Adrenal gland (tissue), 12 donors: ENCODE data around the gene UMPS. TPM values are rescaled to one million over a fixed set of nuclear protein-coding genes. Genes with fewer than 3 reads are reported as not detected.

Experiments used
- DNase-seq, 7 donors: peaks; one replicate each; pipeline ENCODE4 v3.0.0-alpha.2; 2019 to 2020
- H3K27ac ChIP-seq, 5 donors: fragments of 200-600 bp; sonication (generic) in 4 of 5; 1 replicate in 3 of 5; 2 replicates in 2 of 5; pipeline versions ENCODE4 v1.5.1 to v1.8.0; 2016 to 2020; ENCODE audit warnings: mild to moderate bottlenecking in 1 of 5
- H3K27me3 ChIP-seq: fragments of 200-600 bp; 2 replicates; pipeline ENCODE4 v1.8.0; 2021
- H3K36me3 ChIP-seq, 2 donors: fragments of 200-600 bp; replicated peaks in 1 of 2; 1 replicate in 1 of 2; 2 replicates in 1 of 2; pipeline versions ENCODE4 v1.5.1 to v1.8.0; 2018 to 2022
- H3K4me1 ChIP-seq, 2 donors: fragments of 200-600 bp; replicated peaks in 1 of 2; 1 replicate in 1 of 2; 2 replicates in 1 of 2; pipeline versions ENCODE4 v1.5.1 to v1.8.0; 2018 to 2021
- H3K4me3 ChIP-seq, 4 donors: fragments of 200-600 bp; sonication (generic) in 3 of 4; one replicate each; pipeline ENCODE4 v1.5.1; 2016 to 2018
- H3K9me3 ChIP-seq, 3 donors: fragments of 200-600 bp; sonication (generic) in 1 of 3; replicated peaks in 1 of 3; 1 replicate in 2 of 3; 2 replicates in 1 of 3; pipeline versions ENCODE4 v1.5.1 to v1.8.0; 2016 to 2021
- POLR2A ChIP-seq, 2 donors: fragments of 450-650 bp; IDR thresholded peaks; one replicate each; pipeline ENCODE4 v1.6.1; 2017; ENCODE audit warnings: antibody characterized with exemption in 2 of 2, mild to moderate bottlenecking in 2 of 2, moderate library complexity in 1 of 2
- WGBS, 4 donors: extraction: QIAGEN DNeasy Blood & Tissue Kit in 2 of 4; methylation state at CpG; one replicate each; pipeline versions ENCODE4 v1.1.5 to v1.1.7; 2013 to 2017; 5-methylcytosine and 5-hydroxymethylcytosine counted together
- intact Hi-C, 2 donors: fragments of 100-400 bp; cut with DNase I; formaldehyde crosslinking; loops; one replicate each; pipeline versions ENCODE4 v1.14.1 to v1.15.0; 2022 to 2023
- polyA plus RNA-seq, 3 donors: library from polyadenylated mRNA; stranded (reverse); fragments of 200-250 nt in 2 of 3; fragments of 350-450 nt in 1 of 3; fragmentation: Illumina TruSeq in 1 of 3; extraction: RNeasy Lipid Tissue Mini Kit (QIAGEN cat#74804) in 1 of 3; gene quantifications; one replicate each; pipeline ENCODE4 v1.2.3, GENCODE V29; 2013 to 2014
- total RNA-seq, 9 donors: library from RNA; depleted of rRNA in 4 of 9; stranded (reverse); fragments of >200 nt in 4 of 9; fragments of 120-200 nt in 1 of 9; fragmentation: NEBNext Ultra II Directional in 1 of 9; extraction: Animal tissue kit (Norgen Biotek cat#: 25700) in 1 of 9; gene quantifications; one replicate each; pipeline versions ENCODE4 v1.1.0 to v1.2.4, GENCODE V29; 2013 to 2023
- TF ChIP-seq, protein P1 (sequence below), 6 experiments: fragments of 450-650 bp in 4 of 6; fragments of 200-600 bp in 2 of 6; sonication (generic) in 1 of 6; IDR thresholded peaks; 1 replicate in 5 of 6; 2 replicates in 1 of 6; pipeline versions ENCODE4 v1.5.1 to v1.8.0; 2016 to 2021; ENCODE audit warnings: antibody characterized with exemption in 6 of 6, mild to moderate bottlenecking in 2 of 6, moderate library complexity in 1 of 6
- donor health status: healthy with polysubstance abuse.
- donor health status: Bipolar disorder and iron deficiency.
- donor health status: DM: yes; HTN: yes; CAD: no.
- donor health status: DM: no; HTN: no; CAD: no.
- donor health status: DM: no; HTN: no; CAD: no.
- donor health status: DM: yes; HTN: yes; CAD: no.

The UMPS gene
- total and polyA plus RNA-seq, 12 donors: 8.8 to 45.9 (median 26.8) TPM

DNA sequence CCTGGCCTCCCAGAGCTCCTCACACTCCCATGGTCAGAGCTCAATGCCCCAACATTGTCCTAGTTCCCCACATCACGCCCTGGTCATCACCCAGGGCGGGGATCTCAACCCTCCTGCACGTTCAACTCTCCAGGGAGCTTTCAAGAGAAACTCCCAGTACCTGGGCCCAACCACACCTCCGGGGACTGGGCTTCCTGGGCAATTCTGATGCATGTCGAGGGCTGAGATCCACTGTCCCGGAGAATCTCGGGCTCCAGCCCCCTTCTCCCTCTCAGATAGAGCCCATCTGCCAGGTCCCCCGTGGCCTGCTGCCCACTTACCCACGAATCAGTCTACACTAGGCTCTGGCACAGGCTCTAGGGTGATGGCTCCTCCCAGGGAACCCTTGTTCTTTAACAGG is 39.2 kb downstream of the UMPS start:
- intact Hi-C loops: no loop called here
- DNase-seq: no peak
- Histone ChIP-seq H3K9me3 (no peaks in the 10 kb centered on the region), H3K4me1 (peaks cover 16 to 41% of the 10 kb centered on the region in 2 donors), H3K27me3 (no peaks in the 10 kb centered on the region), H3K27ac (no peak overlapping the region), H3K4me3 (no peak overlapping the region), H3K36me3 (peaks cover 0 to 41% of the 10 kb centered on the region in 2 donors)
- WGBS, 4 donors: 95 to 99% (median 97%) methylated on average over 9 of the region's 9 CpGs
- TF ChIP-seq, protein P1, sequence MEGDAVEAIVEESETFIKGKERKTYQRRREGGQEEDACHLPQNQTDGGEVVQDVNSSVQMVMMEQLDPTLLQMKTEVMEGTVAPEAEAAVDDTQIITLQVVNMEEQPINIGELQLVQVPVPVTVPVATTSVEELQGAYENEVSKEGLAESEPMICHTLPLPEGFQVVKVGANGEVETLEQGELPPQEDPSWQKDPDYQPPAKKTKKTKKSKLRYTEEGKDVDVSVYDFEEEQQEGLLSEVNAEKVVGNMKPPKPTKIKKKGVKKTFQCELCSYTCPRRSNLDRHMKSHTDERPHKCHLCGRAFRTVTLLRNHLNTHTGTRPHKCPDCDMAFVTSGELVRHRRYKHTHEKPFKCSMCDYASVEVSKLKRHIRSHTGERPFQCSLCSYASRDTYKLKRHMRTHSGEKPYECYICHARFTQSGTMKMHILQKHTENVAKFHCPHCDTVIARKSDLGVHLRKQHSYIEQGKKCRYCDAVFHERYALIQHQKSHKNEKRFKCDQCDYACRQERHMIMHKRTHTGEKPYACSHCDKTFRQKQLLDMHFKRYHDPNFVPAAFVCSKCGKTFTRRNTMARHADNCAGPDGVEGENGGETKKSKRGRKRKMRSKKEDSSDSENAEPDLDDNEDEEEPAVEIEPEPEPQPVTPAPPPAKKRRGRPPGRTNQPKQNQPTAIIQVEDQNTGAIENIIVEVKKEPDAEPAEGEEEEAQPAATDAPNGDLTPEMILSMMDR (IDR thresholded peaks at IDR 0.05): no peak
- no peak for TF ChIP-seq POLR2A (IDR thresholded peaks at IDR 0.05)

DNA sequence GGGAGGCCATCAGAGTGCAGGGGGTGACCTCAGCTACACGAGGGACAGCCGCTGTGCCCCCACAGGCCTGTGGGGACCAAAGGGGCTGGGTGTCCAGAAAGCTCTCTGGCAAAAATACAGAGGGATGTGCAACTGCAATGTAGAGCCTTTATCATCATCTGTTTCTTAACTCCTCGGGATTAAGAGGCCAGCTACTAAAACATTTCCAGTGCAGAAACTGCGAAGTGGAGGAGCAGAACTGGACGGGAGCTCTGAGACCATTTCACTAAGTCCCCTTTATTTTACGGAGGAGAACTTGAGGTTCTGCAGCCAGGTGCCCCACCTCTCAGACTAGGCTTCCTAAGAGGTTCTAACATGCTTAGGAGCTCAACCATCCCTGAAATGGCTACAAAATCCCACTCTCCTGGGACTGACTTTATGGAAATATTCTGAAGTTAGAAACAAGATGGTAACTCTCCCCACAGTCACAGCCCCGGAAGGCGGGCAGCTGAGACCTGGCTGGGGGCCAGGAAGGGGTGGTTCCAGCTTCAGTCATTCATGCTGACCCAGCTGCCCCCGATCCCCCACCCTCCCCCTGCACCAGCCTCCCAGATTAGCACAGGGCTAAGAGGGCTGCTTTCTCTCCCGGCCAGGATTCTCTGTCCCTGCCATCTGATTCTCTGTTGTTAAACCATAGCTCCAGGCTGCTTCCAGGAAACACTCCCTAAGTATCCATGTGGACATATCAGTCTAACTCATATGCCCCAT is 40.3 kb downstream of the UMPS start:
- Histone ChIP-seq H3K4me1 (peaks cover 16 to 46% of the 10 kb centered on the region in 2 donors), H3K9me3 (no peaks in the 10 kb centered on the region), H3K4me3 (no peak overlapping the region), H3K27ac (peak overlapping the region in 2 of 5 donors; percentile 22 to 36), H3K27me3 (no peaks in the 10 kb centered on the region), H3K36me3 (peaks cover 0 to 33% of the 10 kb centered on the region in 2 donors)
- TF ChIP-seq, protein P1 (IDR thresholded peaks at IDR 0.05): no peak
- TF ChIP-seq POLR2A (IDR thresholded peaks at IDR 0.05): no peak
- WGBS, 4 donors: 65 to 78% (median 72%) methylated on average over 6 to 10 of the region's 10 CpGs
- intact Hi-C loops: no loop called here
- DNase-seq: peak in 1 of 7 donors; percentile 72

DNA sequence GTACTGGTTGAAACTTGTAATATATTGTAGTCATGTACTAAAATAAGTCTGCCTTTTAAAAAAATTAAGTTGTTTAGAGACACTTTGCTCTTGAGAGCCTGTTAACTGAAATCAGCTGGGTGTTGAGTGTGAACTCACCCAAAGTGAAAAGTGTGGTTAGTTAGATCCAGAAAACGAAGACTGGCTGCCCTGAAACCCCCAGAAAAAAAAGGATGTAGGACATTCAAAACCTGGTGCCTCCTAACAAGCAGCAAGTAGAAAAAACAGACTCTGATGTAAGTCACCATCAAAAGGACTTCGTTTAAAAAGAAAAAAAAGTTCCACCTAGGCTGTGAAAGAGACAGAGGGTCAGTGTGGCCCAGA is 40.8 kb downstream of the UMPS start:
- Histone ChIP-seq H3K36me3 (peaks cover 0 to 28% of the 10 kb centered on the region in 2 donors), H3K27me3 (no peaks in the 10 kb centered on the region), H3K4me1 (peaks cover 16 to 46% of the 10 kb centered on the region in 2 donors), H3K4me3 (no peak overlapping the region), H3K27ac (peak overlapping the region in 2 of 5 donors; percentile 22 to 36), H3K9me3 (no peaks in the 10 kb centered on the region)
- no peak for DNase-seq
- TF ChIP-seq, protein P1 (IDR thresholded peaks at IDR 0.05): no peak
- TF ChIP-seq POLR2A (IDR thresholded peaks at IDR 0.05): no peak
- intact Hi-C loops: no loop called here
- WGBS, 4 donors: 74 to 82% (median 78%) methylated on average over 2 of the region's 2 CpGs

DNA sequence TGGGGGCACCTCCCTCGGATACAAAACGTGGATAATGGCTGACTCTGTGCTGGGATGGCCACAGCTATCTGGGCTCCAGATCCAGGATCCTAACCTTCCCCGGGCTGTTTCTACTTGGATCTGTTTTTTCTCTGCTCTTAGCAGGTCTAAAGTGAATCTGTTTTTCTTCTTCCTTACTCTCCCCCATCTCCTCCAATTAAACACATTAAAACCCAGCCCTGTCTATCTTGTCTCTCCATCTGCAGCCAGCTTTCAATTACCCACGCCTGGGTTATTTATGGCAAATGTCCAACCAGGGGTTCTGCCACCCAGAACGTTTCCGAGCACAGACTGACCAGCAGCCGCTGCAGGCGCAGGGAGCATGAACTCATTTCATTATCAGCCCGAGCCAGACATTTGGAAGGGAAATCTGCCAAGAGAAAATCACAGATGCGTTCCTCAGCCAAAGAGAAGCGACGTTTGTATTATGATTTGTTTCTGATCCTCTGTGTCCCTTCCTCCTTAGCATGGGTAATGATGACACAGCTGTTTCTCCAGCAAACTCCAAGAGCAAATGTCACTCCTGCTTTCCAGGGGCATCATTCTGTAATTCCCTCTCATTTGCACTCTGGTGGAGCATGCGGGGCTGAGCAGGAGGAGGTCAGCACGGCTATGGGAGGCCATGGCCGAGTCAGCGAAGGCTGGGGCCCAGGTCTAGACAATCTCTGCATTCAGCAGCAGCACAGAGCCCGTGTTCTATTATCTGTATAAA is 42.0 kb downstream of the UMPS start:
- Histone ChIP-seq H3K4me3 (no peak overlapping the region), H3K4me1 (peaks cover 16 to 51% of the 10 kb centered on the region in 2 donors), H3K27me3 (no peaks in the 10 kb centered on the region), H3K27ac (peak overlapping the region in 4 of 5 donors; percentile 1 to 84 (median 64)), H3K36me3 (peaks cover 0 to 18% of the 10 kb centered on the region in 2 donors), H3K9me3 (no peaks in the 10 kb centered on the region)
- peak in 1 of 2 donors; percentile 34 for TF ChIP-seq POLR2A (IDR thresholded peaks at IDR 0.05)
- TF ChIP-seq, protein P1 (IDR thresholded peaks at IDR 0.05): no peak
- WGBS, 4 donors: 19 to 34% (median 25%) methylated on average over 16 to 17 of the region's 17 CpGs
- DNase-seq: peak; percentile 62 to 96 (median 78)
- intact Hi-C loops: no loop called here
